Measurements from ENCODE around the gene ZNF444.
"Not testable (repeated sequence)": the region's sequence is repeated elsewhere in the genome, so short reads cannot be mapped to it uniquely, and the experiment has no call there.

Gene ZNF444

DNA sequence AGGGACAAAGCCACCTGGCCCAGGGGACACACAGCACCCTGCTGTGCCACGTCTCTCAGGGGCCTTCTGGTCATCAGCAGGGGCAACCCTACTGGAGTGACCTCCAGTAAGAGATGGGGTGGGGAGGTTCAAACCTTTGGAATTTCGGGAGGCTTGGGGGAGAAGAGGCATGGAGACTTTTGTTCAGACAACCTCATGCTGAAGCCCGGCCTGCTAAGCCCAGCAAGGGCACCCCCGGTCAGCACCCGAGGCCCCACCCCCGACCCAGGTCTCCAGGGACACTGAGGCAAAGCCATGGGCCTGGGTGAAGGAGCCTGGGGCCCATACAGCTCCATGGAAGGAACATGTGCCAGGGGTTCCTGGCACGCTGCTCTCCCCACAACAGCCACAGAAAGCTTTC lies 43.3 kb upstream of the ZNF444 start:
- TF ChIP-seq, protein P1, sequence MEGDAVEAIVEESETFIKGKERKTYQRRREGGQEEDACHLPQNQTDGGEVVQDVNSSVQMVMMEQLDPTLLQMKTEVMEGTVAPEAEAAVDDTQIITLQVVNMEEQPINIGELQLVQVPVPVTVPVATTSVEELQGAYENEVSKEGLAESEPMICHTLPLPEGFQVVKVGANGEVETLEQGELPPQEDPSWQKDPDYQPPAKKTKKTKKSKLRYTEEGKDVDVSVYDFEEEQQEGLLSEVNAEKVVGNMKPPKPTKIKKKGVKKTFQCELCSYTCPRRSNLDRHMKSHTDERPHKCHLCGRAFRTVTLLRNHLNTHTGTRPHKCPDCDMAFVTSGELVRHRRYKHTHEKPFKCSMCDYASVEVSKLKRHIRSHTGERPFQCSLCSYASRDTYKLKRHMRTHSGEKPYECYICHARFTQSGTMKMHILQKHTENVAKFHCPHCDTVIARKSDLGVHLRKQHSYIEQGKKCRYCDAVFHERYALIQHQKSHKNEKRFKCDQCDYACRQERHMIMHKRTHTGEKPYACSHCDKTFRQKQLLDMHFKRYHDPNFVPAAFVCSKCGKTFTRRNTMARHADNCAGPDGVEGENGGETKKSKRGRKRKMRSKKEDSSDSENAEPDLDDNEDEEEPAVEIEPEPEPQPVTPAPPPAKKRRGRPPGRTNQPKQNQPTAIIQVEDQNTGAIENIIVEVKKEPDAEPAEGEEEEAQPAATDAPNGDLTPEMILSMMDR (IDR thresholded peaks at IDR 0.05; ENCODE audit: low read depth, low read length), result no peak
- no peak for DNase-seq (ENCODE audit: extremely low read depth, low read depth)

DNA sequence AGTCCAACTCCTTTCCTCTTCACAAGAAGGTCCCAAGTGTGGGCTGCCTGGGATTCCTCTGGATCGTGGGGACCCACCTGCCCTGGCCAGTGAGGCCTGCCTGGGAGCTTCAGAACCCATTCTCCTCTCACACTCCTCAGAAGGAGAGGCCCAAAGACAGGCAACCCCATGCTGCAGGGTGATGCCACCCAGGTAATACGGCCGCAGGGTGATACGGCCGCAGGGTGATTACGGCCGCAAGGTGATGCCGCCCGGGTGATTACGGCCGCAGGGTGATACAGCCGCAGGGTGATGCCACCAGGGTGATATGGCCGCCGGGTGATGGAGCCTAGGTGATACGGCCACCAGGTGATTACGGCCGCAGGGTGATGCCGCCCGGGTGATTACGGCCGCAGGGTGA lies 42.9 kb upstream of the ZNF444 start:
- not testable (repeated sequence) for DNase-seq (ENCODE audit: extremely low read depth, low read depth)

DNA sequence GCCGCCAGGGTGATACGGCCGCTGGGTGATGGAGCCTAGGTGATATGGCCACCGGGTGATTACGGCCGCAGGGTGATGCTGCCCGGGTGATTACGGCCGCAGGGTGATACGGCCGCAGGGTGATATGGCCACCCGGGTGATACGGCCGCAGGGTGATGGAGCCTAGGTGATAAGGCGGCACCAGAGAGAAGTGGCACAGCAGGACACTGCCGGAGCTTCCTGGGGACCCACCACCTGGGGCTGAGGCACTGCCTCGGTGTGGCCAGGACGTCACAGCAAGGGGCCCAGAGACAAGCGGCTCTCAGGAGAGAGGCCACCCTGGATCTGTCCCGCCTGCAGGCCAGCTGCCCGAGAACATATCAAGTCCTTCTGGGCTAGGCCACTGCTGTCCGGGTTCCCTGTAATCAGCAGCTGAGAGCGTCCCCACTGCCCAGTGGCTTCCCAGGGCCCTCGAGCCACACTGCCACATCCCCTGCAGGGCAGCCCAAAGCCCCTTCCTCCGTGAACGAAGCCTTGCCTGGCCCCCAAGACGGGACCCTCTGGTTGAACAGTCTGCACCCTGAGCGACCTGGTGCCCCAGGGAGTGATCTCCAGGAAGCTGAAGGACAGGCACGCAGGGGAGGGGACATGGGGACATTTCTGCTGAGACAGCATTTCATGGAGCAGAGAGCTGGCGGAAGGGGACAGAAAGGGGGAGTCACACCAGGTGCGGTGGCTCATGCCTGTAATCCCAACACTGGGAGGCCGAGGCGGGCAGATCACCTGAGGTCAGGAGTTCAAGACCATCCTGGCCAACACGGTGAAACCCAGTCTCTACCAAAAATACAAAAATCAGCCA lies 42.1 kb upstream of the ZNF444 start:
- DNase-seq (ENCODE audit: extremely low read depth, low read depth), result no peak
- TF ChIP-seq, protein P1 (IDR thresholded peaks at IDR 0.05; ENCODE audit: low read depth, low read length), result no peak

DNA sequence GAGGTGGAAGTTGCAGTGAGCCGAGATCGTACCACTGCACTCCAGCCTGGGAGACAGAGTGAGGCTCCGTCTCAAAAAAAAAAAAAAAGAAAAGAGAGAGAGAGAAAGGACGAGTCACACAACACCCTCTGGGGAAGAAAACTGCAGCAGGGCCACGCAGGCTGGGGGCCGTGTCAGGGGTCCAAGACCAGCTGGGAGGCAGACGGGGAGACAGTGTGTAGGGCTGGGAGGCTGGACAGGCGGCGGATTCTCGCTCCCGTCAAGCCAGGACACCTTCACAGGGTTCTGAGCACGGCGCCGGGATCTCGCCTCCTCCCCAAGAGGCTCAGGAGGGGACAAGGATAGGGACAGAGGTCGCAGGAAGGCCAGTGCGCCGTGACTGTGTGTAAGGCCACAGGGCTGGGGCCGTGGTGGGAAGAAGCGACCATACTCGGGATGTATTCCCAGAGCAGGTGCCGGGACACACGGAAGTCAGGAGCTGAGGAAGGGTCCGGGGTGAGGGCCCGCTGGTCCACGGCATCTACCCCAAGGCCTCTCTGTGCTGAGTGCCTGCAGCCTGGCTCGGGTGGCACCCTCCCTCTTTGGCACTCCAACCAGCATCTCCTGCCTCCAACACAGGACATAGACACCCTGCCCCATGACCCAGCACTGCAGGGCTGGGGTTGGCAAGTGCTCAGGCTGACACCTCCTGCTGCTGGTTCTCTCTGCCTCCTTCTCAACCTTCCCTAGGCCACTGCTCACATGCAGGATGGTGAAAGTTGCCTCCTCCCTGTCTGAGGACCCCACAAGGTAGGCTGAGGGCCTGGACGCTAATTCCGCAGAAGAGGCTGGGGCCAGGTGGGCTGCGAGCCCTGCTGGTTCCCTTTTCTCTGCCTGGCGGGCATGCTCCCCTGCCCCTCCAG lies 41.2 kb upstream of the ZNF444 start:
- no peak for DNase-seq (ENCODE audit: extremely low read depth, low read depth)
- TF ChIP-seq, protein P1 (IDR thresholded peaks at IDR 0.05; ENCODE audit: low read depth, low read length), result no peak

DNA sequence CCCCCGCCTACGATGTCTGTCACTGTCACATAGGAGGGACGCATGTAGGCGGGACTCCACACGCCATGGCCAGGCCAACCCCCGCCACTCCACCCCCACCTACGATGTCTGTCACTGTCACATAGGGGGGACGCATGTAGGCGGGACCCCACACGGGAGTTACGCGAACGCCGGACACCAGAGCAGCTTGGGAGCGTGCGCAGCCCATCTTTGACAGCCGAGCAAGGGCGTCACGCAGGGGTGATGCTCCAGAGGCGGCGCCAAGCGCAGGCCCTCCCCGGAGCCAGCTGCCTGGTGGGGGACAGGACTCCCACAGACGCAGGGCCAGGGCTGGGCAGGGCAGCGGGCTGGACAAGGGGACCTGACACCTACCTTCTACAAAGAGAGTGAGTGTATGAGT lies 40.0 kb upstream of the ZNF444 start:
- TF ChIP-seq, protein P1 (IDR thresholded peaks at IDR 0.05; ENCODE audit: low read depth, low read length), result no peak
- DNase-seq (ENCODE audit: extremely low read depth, low read depth), result no peak

DNA sequence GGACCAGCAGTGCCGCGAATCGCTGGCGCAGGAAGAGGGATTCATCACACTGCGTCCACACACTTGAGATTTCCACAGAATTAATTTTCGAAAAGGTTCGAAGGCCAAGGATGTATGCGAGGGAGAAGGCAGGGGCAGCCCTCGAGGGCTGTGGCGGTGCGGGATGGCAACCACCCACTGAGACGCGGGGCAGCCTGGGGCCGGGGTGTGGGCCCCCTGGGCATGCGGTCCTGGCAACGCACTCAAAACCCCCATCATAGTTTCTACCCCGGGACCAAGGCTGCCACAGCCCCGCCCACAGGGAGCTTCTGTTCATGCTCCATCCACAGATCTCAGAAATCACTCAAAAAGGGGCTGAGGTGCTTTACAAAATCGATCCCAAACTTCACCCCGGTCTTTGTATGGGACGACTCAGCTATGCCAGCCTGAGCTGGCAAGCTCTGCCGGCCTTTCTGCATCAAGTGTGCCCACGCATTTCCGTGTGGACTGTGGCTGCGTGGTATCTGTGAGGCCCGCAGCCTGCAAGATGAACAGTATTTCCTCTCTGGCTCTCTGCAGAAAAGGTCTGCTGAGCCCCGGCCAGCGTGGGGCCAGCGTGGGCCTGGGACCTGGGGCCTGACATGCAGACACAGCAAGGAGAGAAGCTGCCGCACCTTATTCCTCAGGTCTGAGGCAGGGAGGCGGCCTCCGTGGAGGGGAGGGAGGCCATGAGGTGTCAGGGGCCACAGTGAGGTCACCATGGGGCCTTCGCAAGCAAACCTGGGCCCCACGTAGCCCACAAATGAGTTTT lies 39.1 kb upstream of the ZNF444 start:
- TF ChIP-seq, protein P1 (IDR thresholded peaks at IDR 0.05; ENCODE audit: low read depth, low read length), result no peak
- no peak for DNase-seq (ENCODE audit: extremely low read depth, low read depth)

DNA sequence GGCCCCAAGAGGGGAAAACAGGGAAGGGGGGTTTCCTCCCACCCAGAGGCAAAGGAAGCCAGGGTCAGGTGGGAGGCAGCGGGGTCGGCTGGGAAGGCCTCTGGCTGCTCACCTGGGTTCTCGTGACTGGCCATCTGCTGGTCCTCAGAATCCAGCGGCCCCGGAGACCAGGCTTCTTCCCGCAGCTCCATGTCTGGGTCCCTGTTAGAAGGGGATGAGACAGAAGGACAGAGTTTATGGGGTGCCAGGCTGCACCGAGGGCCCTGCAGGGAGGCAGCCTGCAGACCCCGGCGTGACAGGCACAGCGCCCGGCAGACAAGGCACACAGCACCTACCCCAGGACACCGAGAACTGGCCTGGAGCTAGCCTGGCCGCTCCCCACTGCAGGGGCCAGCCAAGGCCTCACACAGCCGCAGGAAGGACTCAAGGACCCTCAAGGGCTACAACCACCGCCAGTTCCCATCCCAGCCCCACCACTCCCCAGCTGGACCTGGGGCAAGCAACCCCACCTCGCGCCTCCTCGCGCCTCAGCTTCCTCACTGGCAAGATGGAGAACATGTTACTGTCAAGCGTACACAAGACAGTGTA lies 38.0 kb upstream of the ZNF444 start:
- DNase-seq (ENCODE audit: extremely low read depth, low read depth), result no peak
- TF ChIP-seq, protein P1 (IDR thresholded peaks at IDR 0.05; ENCODE audit: low read depth, low read length), result no peak
